ENCODE results near the gene TUBG2. TPM values are rescaled to one million over a fixed set of nuclear protein-coding genes. Genes with fewer than 3 reads are reported as not detected.
"Not testable (repeated sequence)": the region's sequence is repeated elsewhere in the genome, so short reads cannot be mapped to it uniquely, and the experiment has no call there.

Gene TUBG2
- total RNA-seq, 1 experiment from 2014 or later: 4.0 TPM

- DNase-seq: no peak
- Histone ChIP-seq H3K9me3 (no peaks in the 10 kb centered on the region), H3K36me3 (no peaks in the 10 kb centered on the region), H3K27me3 (no peaks in the 10 kb centered on the region), H3K4me3 (no peak overlapping the region)
Measured at GRCh38 chr17:42642336-42642735, 16.7 kb upstream of the TUBG2 start.

DNA sequence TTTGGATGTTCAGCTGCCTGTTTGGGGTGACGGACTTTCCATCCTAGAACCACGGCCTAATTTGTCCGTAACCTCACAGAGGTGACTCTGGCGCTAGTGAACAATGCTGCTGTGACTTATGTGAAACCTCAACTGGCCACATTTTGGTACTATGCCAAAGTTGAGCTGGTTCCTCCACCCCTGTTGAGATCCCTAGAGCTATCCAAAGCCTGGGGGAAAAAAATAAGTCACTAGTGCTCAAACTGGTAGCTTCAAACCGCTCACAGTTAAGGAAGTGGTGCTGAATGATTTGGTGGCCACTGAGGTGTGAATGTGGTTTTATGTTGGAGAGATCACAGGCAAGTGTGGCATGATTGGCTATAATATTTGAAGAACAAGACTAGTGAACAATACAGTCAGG lies 11.3 kb upstream of the TUBG2 start:
- no peaks in the 10 kb centered on the region for H3K27me3 ChIP-seq
- no peaks in the 10 kb centered on the region for H3K9me3 ChIP-seq
- H3K36me3 ChIP-seq: no peaks in the 10 kb centered on the region
- no peak overlapping the region for H3K4me3 ChIP-seq
- DNase-seq: no peak

GRCh38 chr17:42651392-42651791 lies 7.7 kb upstream of the TUBG2 start:
- H3K4me3 ChIP-seq: no peak overlapping the region

DNA sequence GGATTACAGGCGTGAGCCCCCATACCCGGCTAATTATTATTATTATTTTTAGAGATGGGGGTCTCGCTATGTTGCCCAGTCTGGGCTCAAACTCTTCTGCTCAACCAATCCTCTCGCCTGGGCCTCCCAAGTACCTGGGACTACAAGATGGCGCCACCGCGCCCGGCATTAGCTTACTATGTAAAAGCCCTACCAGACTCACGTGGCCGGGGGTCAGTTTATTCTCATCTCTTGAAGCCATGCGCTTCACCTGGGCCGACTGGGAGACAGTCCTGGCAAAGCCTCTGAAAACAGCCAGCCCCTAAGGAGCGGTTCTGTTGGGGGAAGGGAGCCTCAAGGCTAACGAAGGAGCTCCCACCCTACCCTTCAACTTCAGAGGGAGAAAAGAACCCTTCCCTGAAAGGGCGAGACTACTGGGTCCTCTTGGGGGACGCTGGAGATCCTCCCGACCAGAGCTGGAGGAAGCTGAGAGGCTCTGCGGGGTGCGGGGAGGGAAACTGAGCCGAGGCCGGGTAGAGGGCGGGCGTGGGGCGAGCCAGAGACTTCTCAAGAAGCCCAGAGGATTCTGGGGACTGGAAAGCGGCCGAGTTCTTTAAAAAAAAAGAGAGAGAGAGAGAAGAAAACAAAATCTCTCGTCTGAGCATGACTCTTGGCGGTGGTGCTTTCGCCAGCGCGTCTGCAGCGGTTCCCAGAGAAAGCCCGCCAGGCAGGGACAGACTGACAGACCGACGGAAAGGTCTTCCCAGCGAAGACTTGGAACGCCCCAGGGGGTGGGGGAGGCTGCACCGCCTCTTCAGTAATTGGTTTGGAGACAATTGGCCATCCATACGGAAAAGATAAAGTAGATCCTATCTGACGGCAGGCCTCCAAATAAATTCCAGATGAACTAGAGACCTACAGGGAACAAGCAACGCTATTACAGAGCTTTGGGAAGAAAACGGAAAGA lies 5.6 kb upstream of the TUBG2 start:
- DNase-seq: peak; percentile 44
- Histone ChIP-seq H3K9me3 (no peaks in the 10 kb centered on the region), H3K4me3 (no peak overlapping the region), H3K27me3 (no peaks in the 10 kb centered on the region), H3K36me3 (no peaks in the 10 kb centered on the region)

More at GRCh38 chr17:42651392-42651791, 7.7 kb upstream of the TUBG2 start:
- no peak for DNase-seq
- H3K27me3 ChIP-seq: no peaks in the 10 kb centered on the region
- H3K36me3 ChIP-seq: no peaks in the 10 kb centered on the region
- H3K9me3 ChIP-seq: no peaks in the 10 kb centered on the region

DNA sequence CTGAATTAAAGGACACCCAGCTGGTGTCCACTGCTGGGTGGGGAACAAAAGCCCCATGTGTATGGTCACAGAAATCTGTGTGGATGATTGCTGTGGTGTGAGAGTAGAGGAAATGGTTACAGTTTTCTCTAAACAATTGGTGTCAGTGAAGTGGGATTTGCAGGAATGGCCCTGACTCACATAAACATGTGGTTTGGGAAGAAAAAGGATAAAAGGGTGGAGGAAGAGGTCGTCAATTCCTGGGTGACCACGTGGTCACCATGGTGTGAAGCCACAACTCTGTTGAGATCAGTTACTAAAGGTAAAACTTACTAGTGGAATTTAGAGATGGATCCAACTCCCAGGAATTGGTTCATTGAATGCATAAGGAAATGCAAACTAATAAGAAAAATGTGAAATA lies 3.6 kb upstream of the TUBG2 start:
- no peak overlapping the region for H3K4me3 ChIP-seq
- no peaks in the 10 kb centered on the region for H3K36me3 ChIP-seq
- H3K9me3 ChIP-seq: no peaks in the 10 kb centered on the region
- peak; percentile 37 for DNase-seq
- no peaks in the 10 kb centered on the region for H3K27me3 ChIP-seq

DNA sequence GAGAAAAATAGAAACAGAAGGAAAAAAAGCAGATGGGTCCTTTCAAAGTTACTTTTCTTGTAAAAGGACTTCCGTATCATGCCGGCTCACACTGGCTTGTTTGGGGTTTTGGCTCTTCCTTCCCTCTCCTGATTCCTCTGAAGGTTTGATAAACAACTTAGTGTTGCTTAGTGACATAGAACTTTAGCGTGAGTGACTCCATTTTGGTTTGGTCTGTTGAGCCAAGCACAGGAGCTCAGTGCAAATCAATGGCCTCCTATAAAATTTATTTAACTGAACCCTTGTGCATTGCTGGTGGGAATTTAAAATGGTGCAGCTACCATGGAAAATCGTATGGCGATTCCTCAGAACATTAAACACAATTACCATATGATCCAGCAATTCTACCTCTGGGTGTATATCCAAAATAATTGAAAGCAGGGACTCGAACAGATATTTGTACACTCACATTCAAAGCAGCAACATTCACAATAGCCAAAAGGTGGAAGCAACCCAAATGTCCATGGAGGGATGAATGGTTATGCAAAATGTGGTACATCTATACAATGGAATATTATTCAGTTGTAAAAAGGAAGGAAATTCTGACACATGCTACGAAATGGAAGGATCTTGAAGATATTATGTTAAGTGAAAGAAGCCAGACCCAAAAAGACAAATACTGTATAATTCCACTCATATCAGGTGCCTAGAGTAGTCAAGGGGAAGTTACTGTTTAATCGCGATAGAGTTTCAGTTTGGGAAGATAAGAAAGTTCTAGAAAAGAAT lies 1.1 kb upstream of the TUBG2 start:
- H3K9me3 ChIP-seq: no peaks in the 10 kb centered on the region
- no peak for DNase-seq
- H3K36me3 ChIP-seq: peaks cover 16% of the 10 kb centered on the region
- H3K4me3 ChIP-seq: no peak overlapping the region
- H3K27me3 ChIP-seq: no peaks in the 10 kb centered on the region

GRCh38 chr17:42659932-42660274 lies 819 bp downstream of the TUBG2 start:
- not testable (repeated sequence) for DNase-seq, H3K9me3 ChIP-seq, H3K27me3 ChIP-seq
- Histone ChIP-seq H3K4me3 (peak overlapping the region; percentile 77), H3K36me3 (peaks cover 24% of the 10 kb centered on the region)

DNA sequence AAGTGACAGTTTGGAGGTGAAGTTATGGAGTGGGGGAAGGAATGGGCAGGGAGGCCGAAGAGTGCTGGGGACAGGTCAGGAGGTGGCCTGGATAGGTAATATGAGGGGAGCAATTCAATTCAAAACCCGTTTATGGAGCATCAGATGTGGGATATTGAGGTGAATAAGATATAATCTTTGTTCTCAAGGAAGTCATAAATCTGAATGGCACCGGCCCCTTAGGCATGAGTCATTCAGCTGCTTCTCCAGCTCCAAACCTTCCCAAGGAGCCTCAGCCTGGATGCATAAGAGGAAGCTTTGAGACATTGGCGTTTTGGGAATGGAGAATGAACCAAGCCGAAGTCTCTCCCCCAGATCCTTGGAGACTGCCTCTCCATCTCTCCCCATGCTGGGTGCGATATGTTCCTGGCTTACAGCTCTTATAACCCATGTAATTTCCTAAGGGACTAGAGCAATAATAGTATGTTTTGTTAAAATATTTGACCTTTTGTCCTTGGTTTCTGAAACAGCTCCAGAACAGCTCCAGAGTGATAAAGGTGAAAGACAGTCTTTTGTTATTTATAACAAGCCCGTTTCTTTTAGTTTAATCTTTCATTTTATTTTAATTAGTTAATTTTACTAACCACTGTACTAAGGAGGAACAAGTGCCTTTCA lies 1.7 kb downstream of the TUBG2 start:
- DNase-seq: peak; percentile 70
- Histone ChIP-seq H3K27me3 (no peaks in the 10 kb centered on the region), H3K9me3 (no peaks in the 10 kb centered on the region), H3K4me3 (no peak overlapping the region), H3K36me3 (peaks cover 29% of the 10 kb centered on the region)

DNA sequence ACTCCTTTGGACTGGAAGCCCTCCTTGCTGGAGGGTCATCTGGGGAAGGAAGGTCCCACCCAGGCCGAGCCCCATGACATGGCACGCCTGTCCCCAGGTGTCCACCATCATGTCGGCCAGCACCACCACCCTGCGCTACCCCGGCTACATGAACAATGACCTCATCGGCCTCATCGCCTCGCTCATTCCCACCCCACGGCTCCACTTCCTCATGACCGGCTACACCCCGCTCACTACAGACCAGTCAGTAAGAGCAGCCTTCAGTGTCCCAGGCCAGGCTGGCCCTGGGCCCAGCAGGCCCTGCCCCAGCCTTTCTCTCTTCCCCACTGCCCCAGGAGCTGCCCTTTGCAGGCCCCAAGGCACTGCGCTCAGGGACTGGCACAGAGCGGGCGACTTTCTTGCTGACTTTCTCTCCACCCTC lies 6.5 kb downstream of the TUBG2 start:
- peaks cover 65% of the 10 kb centered on the region for H3K36me3 ChIP-seq
- H3K9me3 ChIP-seq: no peaks in the 10 kb centered on the region
- no peak overlapping the region for H3K4me3 ChIP-seq
- no peaks in the 10 kb centered on the region for H3K27me3 ChIP-seq
- DNase-seq: no peak

- H3K4me3 ChIP-seq, H3K27me3 ChIP-seq, H3K9me3 ChIP-seq, DNase-seq: not testable (repeated sequence)
- peaks cover 67% of the 10 kb centered on the region for H3K36me3 ChIP-seq
Measured at GRCh38 chr17:42666126-42666525, 7.0 kb downstream of the TUBG2 start.

GRCh38 chr17:42667088-42667951 lies 8.2 kb downstream of the TUBG2 start:
- Histone ChIP-seq H3K36me3 (peaks cover 70% of the 10 kb centered on the region), H3K4me3 (no peak overlapping the region), H3K27me3 (no peaks in the 10 kb centered on the region), H3K9me3 (no peaks in the 10 kb centered on the region)
- DNase-seq: peak; percentile 98

DNA sequence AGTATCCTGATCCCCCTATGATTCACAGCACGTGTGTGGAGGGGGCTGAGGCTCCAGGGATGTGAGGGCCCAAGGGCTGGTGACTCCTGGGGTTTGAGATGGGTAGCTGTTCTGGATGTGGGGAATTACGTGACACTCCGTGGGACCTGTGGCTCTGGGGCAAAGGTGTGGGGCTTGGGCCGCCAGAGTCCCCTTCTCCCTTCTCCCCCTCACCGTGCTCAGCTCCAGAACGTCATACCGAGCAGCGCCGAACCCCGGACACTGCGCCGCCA lies 10.6 kb downstream of the TUBG2 start:
- Histone ChIP-seq H3K36me3 (peaks cover 79% of the 10 kb centered on the region), H3K27me3 (no peaks in the 10 kb centered on the region), H3K4me3 (no peak overlapping the region), H3K9me3 (no peaks in the 10 kb centered on the region)
- no peak for DNase-seq

- Histone ChIP-seq H3K36me3 (peaks cover 79% of the 10 kb centered on the region), H3K4me3 (no peak overlapping the region), H3K27me3 (no peaks in the 10 kb centered on the region), H3K9me3 (no peaks in the 10 kb centered on the region)
- no peak for DNase-seq
Measured at GRCh38 chr17:42669977-42670788, 11.1 kb downstream of the TUBG2 start.

DNA sequence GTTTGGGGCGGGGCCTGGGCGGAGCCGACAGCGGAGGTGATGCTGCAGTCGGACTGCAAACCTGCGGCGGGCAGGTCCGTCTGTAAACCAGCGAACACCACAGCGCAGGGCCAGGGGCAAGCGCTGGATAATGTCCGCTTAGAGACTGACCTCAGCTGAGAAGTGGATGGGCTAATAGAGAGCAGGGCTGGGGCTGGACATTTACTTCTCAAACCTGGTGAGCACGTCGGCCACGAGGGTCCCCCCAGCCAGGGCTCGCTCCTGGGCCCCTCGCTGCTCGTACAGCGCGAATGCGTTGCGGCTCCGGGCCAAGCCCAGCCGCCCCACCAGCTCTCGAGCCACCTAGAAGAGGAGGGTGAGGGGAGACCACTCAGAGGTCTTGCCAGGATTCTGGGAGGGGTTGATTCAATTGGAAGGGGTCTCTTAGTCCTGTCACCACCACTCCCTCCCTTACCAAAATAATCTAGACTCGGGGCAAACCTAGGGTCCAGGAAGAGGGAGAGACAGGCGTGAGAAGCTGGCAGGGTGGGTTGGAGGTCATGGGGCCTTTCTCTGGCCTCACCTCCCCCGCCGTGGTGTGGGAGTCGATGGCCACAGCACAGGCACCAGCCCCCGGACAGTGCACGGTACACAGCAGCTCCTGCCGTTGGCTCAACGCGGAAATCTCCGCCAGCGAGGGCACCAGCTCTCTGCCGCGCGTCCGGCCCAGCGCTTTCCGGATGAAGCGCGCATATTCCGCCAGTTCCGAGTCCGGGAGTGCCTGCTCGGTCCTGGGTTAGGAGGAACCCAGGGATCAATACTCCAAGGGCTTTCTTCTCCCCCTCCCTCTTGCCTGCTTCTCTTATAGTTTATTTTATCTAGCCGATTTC lies 11.9 kb downstream of the TUBG2 start:
- Histone ChIP-seq H3K36me3 (peaks cover 72% of the 10 kb centered on the region), H3K9me3 (no peaks in the 10 kb centered on the region), H3K27me3 (no peaks in the 10 kb centered on the region), H3K4me3 (no peak overlapping the region)
- DNase-seq: no peak

GRCh38 chr17:42672038-42672437 lies 13.0 kb downstream of the TUBG2 start:
- no peak for DNase-seq
- Histone ChIP-seq H3K4me3 (no peak overlapping the region), H3K9me3 (no peaks in the 10 kb centered on the region), H3K36me3 (peaks cover 63% of the 10 kb centered on the region), H3K27me3 (no peaks in the 10 kb centered on the region)
